Measurements from ENCODE around the gene NOTCH2. TPM values are rescaled to one million over a fixed set of nuclear protein-coding genes. Genes with fewer than 3 reads are reported as not detected.

Gene NOTCH2
- total and polyA plus RNA-seq, 3 donors from 2014 or later, result 77.8 to 256 (median 173) TPM

DNA sequence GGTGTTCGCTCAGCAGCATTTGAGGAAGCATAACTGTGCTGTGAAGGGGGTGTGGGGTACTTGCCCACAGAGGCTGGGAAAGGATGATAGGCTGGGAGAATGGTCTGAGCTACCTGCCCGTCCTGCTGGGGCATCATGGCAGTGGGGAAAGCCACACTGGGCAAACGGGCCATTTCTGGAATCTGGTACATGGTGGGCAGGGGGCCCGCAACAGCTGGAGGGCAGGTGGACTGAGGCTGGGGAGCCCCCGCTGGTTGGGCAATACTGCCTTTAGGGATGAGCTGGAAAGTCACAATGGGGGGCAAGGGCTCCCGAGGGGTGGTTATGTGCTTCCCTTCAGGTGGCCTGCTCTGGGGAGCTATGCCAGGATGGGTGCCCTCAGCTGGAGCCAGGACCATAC, 153.9 kb downstream of the NOTCH2 start:
- no peaks in the 10 kb centered on the region for H3K36me3 ChIP-seq (ENCODE audit: low read depth, missing control alignments)
- TF ChIP-seq, protein P1, sequence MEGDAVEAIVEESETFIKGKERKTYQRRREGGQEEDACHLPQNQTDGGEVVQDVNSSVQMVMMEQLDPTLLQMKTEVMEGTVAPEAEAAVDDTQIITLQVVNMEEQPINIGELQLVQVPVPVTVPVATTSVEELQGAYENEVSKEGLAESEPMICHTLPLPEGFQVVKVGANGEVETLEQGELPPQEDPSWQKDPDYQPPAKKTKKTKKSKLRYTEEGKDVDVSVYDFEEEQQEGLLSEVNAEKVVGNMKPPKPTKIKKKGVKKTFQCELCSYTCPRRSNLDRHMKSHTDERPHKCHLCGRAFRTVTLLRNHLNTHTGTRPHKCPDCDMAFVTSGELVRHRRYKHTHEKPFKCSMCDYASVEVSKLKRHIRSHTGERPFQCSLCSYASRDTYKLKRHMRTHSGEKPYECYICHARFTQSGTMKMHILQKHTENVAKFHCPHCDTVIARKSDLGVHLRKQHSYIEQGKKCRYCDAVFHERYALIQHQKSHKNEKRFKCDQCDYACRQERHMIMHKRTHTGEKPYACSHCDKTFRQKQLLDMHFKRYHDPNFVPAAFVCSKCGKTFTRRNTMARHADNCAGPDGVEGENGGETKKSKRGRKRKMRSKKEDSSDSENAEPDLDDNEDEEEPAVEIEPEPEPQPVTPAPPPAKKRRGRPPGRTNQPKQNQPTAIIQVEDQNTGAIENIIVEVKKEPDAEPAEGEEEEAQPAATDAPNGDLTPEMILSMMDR (IDR thresholded peaks at IDR 0.05), result no peak
- TF ChIP-seq POLR2A (IDR thresholded peaks at IDR 0.05), result no peak

DNA sequence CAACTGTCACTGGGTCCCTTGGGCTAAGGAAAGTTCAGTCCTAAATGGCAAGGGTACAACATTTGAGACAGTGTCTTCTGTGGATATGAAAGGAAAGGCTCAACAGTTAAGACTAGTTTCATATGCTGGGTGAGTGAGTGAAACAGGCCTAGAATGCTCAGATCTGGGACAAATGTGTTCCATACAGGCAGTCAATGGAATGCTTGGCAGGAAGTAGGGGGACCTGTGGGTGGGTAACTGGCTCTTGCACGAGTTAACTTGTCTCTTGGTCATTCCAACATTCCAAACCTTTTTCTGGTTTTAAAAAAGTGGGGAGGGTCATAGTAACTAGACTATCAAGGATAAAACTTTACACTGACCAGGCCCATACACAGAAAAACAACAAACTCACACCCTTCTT, 155.4 kb downstream of the NOTCH2 start:
- intact Hi-C loops (cut with DNase I; ENCODE audit: low total_unique reads), result no loop called here
- 40 to 50% methylated on average over 1 of the region's 1 CpG for WGBS, 2 donors
- H3K27me3 ChIP-seq, result no peaks in the 10 kb centered on the region
- no peaks in the 10 kb centered on the region for H3K9me3 ChIP-seq
- TF ChIP-seq, protein P1 (IDR thresholded peaks at IDR 0.05), result no peak
- TF ChIP-seq POLR2A (IDR thresholded peaks at IDR 0.05), result no peak
- H3K4me1 ChIP-seq, result no peaks in the 10 kb centered on the region
- no peak for DNase-seq
- no peaks in the 10 kb centered on the region for H3K36me3 ChIP-seq (ENCODE audit: low read depth, missing control alignments)
- no peak overlapping the region for H3K4me3 ChIP-seq
- no peak overlapping the region for H3K27ac ChIP-seq

More for the DNA sequence above, 153.9 kb downstream of the NOTCH2 start:
- H3K4me3 ChIP-seq, result no peak overlapping the region
- H3K4me1 ChIP-seq, result no peaks in the 10 kb centered on the region
- H3K9me3 ChIP-seq, result no peaks in the 10 kb centered on the region
- no peaks in the 10 kb centered on the region for H3K27me3 ChIP-seq
- no peak overlapping the region for H3K27ac ChIP-seq
- 96% methylated on average over 6 of the region's 6 CpGs for WGBS, 2 donors
- DNase-seq, result no peak
- intact Hi-C loops (cut with DNase I; ENCODE audit: low total_unique reads), result no loop called here

DNA sequence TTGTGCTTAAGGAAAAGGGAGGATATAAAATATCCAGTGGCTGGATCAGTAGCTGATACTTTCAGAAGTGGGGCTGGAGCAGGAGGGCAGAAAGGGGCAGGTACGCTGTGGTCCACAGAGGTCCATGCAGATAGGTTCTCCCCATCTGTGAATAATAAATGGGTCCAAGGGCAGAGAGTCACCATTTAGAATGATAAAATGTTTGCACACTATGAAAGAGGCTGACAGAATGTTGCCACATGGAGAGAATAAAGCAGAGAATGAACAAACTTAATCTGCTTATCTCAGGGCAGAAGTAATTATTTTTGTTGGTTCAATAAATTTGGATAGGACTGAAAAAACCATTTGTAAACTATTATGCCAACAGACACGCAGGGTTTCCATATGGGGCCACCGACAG, 156.5 kb downstream of the NOTCH2 start:
- TF ChIP-seq, protein P1 (IDR thresholded peaks at IDR 0.05), result no peak
- TF ChIP-seq POLR2A (IDR thresholded peaks at IDR 0.05), result no peak
- no peaks in the 10 kb centered on the region for H3K4me1 ChIP-seq
- no peaks in the 10 kb centered on the region for H3K9me3 ChIP-seq
- 71 to 88% methylated on average over 3 of the region's 3 CpGs for WGBS, 2 donors
- no peaks in the 10 kb centered on the region for H3K36me3 ChIP-seq (ENCODE audit: low read depth, missing control alignments)
- H3K27ac ChIP-seq, result no peak overlapping the region
- intact Hi-C loops (cut with DNase I; ENCODE audit: low total_unique reads), result no loop called here
- no peak overlapping the region for H3K4me3 ChIP-seq
- no peaks in the 10 kb centered on the region for H3K27me3 ChIP-seq
- DNase-seq, result no peak

DNA sequence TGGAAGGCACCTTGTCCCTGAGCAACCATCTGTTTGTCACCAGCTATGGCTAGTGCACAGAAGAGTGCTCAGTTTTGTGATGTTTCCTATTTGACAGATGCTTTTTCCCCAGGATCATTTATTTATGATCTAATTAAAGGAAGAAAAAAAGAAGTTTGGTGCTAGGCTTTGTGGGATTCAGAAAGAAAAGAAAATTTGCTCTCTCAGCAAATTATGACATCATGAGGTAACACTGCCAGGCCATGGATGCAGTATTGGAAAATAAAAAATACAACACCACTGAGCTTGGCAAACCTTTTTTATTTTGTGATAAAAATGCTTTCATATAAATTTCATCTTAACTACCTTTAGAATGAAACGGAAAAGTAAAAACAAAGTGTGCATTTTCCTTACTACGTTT, 157.7 kb downstream of the NOTCH2 start:
- H3K27me3 ChIP-seq, result no peaks in the 10 kb centered on the region
- no peak overlapping the region for H3K4me3 ChIP-seq
- no peaks in the 10 kb centered on the region for H3K36me3 ChIP-seq (ENCODE audit: low read depth, missing control alignments)
- no peaks in the 10 kb centered on the region for H3K9me3 ChIP-seq
- no peak for DNase-seq
- H3K27ac ChIP-seq, result no peak overlapping the region
- no peak for TF ChIP-seq POLR2A (IDR thresholded peaks at IDR 0.05)
- TF ChIP-seq, protein P1 (IDR thresholded peaks at IDR 0.05), result no peak
- 88 to 91% methylated on average over 2 of the region's 2 CpGs for WGBS, 2 donors
- H3K4me1 ChIP-seq, result no peaks in the 10 kb centered on the region
- intact Hi-C loops (cut with DNase I; ENCODE audit: low total_unique reads), result no loop called here

DNA sequence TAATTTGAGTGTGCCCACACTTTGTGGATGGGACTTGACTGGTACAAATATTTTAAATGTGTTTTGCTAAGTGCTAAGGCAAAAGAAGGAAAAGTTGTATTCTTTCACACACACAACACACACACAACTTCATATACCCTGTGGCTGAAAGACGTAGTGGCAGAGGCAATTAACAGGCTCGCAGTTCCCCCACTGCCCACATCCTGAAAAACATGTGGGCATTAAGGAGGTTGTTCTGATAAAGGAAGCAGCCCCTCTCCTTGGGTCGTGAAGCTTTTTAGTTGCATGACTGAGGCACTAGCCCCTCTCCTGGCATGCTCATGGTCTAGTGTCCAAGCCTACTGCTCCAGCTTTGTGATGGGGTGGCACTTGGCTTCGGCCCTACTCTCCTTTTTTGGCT, 158.8 kb downstream of the NOTCH2 start:
- H3K9me3 ChIP-seq, result no peaks in the 10 kb centered on the region
- DNase-seq, result no peak
- TF ChIP-seq POLR2A (IDR thresholded peaks at IDR 0.05), result no peak
- TF ChIP-seq, protein P1 (IDR thresholded peaks at IDR 0.05), result no peak
- H3K36me3 ChIP-seq (ENCODE audit: low read depth, missing control alignments), result no peaks in the 10 kb centered on the region
- no peak overlapping the region for H3K4me3 ChIP-seq
- H3K27me3 ChIP-seq, result no peaks in the 10 kb centered on the region
- WGBS, 2 donors, result 83 to 89% methylated on average over 4 of the region's 4 CpGs
- intact Hi-C loops (cut with DNase I; ENCODE audit: low total_unique reads), result no loop called here
- no peaks in the 10 kb centered on the region for H3K4me1 ChIP-seq
- no peak overlapping the region for H3K27ac ChIP-seq
